NT2/D1 (cell line): Measurements from ENCODE around the gene CD2.

Source experiments
- DNase-seq: peaks from one replicate; pipeline ENCODE4 v3.0.0-alpha.2; 2011; ENCODE audit warnings: low read depth, low spot score
- H3K27me3 ChIP-seq: 2 replicates; pipeline ENCODE4 v1.6.0; 2011; ENCODE audit warnings: mild to moderate bottlenecking; ENCODE audit not compliant: insufficient read length, insufficient read depth
- H3K36me3 ChIP-seq: 2 replicates; pipeline ENCODE4 v1.6.1; 2011; ENCODE audit warnings: mild to moderate bottlenecking, low read length, mixed read lengths; ENCODE audit not compliant: insufficient read depth, insufficient read length
- H3K4me1 ChIP-seq: 2 replicates; pipeline ENCODE4 v1.5.1; 2011; ENCODE audit not compliant: insufficient read depth, insufficient read length
- H3K4me3 ChIP-seq: 2 replicates; pipeline ENCODE4 v1.5.1; 2011; ENCODE audit warnings: low read depth; ENCODE audit not compliant: insufficient read length
- H3K9ac ChIP-seq: 2 replicates; pipeline ENCODE4 v1.6.0; 2011; ENCODE audit warnings: low read depth; ENCODE audit not compliant: insufficient read length
- H3K9me3 ChIP-seq: 2 replicates; pipeline ENCODE4 v1.5.1; 2011; ENCODE audit warnings: mild to moderate bottlenecking, low read length; ENCODE audit not compliant: insufficient read depth
- SUZ12 ChIP-seq: IDR thresholded peaks from 2 replicates; pipeline ENCODE4 v1.6.1; 2011; ENCODE audit not compliant: insufficient read length, insufficient read depth; ENCODE audit errors: extremely low read depth
- YY1 ChIP-seq: IDR thresholded peaks from 2 replicates; pipeline ENCODE4 v1.6.1; 2011; ENCODE audit not compliant: insufficient read length, insufficient read depth
- ZNF274 ChIP-seq: IDR thresholded peaks from 2 replicates; pipeline ENCODE4 v1.6.1; 2011; ENCODE audit warnings: mild to moderate bottlenecking, low read depth, low read length

The CD2 gene

DNA sequence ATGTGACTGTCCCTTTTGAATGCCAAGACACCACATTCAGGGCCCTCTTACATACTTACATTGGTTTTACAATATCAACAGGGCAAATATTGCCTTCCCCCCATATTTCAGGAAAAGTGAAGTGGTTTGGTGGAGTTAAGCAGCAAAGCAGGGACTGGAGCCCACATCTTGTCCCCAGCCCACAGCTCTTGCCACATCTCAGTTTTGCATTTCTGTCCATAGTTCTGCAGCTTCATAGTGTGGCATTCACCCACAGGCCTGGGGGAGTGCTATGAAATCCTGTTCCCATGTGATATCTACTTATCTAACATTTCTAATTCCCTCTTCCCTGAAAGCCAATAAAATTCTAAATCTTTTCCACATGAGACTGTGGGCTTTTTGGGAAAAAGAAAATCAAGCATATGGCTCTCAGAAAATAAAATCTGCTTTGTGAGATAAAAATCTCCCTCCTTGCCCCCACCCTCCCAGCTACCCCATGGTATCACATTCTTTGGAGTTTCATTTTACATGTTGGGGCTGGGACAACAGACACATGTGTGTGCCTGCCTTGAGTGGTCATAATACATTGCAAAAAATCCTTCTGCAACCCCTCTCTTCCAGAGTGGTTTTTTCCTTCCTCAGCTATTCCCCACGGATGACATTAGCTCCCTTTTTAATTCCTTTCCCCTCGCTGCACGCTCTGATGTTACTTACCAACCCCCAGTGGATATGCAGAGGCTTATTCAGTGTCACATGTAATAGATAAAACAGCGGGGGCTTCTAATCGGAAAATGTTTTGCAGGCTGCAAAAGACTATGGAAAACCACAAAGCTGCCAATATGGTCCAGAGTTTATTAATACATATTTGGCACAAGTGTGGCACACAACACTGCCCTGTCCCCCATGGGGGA, 20.5 kb upstream of the CD2 start:
- H3K27me3 ChIP-seq: no peaks in the 10 kb centered on the region
- no peaks in the 10 kb centered on the region for H3K9me3 ChIP-seq
- H3K9ac ChIP-seq: no peak overlapping the region
- no peaks in the 10 kb centered on the region for H3K4me1 ChIP-seq
- no peak overlapping the region for H3K4me3 ChIP-seq
- TF ChIP-seq SUZ12 (no peak), ZNF274 (no peak)
- no peak for DNase-seq
- no peaks in the 10 kb centered on the region for H3K36me3 ChIP-seq

DNA sequence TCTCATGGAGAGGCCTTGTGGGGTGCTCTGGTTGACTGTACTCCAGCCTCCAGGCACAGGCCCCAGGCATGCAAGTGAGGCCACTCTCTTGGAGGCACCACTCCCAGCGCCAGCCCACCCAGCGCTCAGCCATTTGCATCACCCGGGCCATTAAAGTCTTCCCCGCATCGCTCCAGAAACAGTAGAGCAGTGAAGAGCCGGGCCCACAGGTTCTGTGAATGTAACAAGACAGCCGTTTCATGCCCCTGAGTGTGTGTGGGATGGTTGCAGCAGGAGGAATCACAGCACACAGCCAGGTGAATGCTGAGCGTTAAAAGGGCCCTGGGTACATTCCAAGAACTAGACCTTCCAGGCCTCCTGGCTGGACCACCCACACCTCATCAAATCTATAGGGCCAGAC, 19.0 kb upstream of the CD2 start:
- no peak overlapping the region for H3K4me3 ChIP-seq
- DNase-seq: no peak
- no peak overlapping the region for H3K9ac ChIP-seq
- H3K27me3 ChIP-seq: no peaks in the 10 kb centered on the region
- no peaks in the 10 kb centered on the region for H3K4me1 ChIP-seq
- H3K36me3 ChIP-seq: no peaks in the 10 kb centered on the region
- H3K9me3 ChIP-seq: no peaks in the 10 kb centered on the region
- no peak for TF ChIP-seq SUZ12
- no peak for TF ChIP-seq ZNF274
- TF ChIP-seq YY1: no peak

DNA sequence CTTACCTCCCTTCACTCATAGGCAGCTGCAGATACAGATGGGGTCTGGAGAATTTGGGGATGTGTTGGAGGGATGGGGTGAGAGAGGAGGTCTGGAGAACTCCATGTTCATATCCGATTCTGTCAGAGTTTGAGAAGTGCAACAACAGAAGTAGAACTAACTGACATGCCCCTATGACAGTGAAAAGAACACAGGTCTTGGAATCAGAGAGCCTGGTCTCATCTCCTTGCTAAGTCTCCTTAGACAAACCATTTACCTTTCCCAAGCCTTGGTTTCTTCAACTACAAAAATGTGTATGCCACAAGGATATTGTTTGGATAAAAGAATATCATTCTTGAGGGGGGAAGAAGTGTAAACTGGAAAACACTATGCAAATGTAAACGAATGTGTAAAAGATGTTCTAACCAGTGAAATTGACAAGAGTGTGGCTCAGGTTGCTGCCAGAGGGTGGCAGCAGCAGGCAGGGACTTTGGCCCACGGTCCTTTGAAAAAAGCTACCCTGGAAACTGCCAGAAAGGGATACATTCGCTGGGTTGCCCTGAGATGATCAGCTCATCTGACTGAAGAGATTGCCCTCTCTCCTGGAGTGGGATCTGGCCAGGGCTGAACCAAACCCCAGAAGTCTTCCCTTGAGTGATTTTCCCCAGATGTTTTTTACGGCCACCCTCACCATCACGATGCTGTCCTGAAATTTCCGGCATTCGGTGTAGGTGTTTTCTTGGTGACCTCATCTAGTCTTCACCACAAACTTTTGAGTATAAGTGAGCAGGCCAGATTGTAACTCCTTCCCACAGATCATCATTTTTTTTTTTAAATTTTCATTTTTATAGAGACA, 17.0 kb upstream of the CD2 start:
- TF ChIP-seq ZNF274 (no peak), SUZ12 (no peak), YY1 (no peak)
- H3K36me3 ChIP-seq: no peaks in the 10 kb centered on the region
- no peak overlapping the region for H3K9ac ChIP-seq
- no peaks in the 10 kb centered on the region for H3K4me1 ChIP-seq
- no peak overlapping the region for H3K4me3 ChIP-seq
- peak; percentile 66 for DNase-seq
- H3K9me3 ChIP-seq: peaks cover 11% of the 10 kb centered on the region; the same call in 1 of the 2 replicates
- no peaks in the 10 kb centered on the region for H3K27me3 ChIP-seq

DNA sequence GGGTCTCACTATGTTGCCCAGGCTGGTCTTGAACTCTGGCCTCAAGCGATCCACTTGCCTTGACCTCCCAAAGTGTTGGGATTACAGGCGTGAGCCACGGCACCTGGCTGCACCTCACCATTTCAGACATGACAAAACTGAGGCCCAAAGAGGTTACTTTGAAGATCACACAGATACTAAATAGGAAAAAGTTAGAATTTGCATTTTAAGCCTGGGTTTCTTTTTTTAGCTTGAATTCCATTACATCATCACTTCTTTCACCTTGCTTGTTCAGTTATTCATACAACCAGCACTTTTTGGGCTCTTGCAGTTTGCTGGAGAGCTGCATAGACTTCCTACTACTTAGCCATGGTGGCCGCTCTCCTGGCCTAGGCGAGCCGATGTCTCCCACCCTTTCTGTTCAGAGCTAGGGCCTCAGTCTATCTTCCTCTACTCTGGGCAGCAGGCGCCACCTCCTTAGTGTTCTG, 16.3 kb upstream of the CD2 start:
- Histone ChIP-seq H3K4me1 (no peaks in the 10 kb centered on the region), H3K27me3 (no peaks in the 10 kb centered on the region), H3K9ac (no peak overlapping the region), H3K9me3 (peaks cover 18% of the 10 kb centered on the region), H3K36me3 (no peaks in the 10 kb centered on the region), H3K4me3 (no peak overlapping the region)
- TF ChIP-seq YY1: no peak
- TF ChIP-seq ZNF274: no peak
- TF ChIP-seq SUZ12: no peak
- DNase-seq: no peak

DNA sequence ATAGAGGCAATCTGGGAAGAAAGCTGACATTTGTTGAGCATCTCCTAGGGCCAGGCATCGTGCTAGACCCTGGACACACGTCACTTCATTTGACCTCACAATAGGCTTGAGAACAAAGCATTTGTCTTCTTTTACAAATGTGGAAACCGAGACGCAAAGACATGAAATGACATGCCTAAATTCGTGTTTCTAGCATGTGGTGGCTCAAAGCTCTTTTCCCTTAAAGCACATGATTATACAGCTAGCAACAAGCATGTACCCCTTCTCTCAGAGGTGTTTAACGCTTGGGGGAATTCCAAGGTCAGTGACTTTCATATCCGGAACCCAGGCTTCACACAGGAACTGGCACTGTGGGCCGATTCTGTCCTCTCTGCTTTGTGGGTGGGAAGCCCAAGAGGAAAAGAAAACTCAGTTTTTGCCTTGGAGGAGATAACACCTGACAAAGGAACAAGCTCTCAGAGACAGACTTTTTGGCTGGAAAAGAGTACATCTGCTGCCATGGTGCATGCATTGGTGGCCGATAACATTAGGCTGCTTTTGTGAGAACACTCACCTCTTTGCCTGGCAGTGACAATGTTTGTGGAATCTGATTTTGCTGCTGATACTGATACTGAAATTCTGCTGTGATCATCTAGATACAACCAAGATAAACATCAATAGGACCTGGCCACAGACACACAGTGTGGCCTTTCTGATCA, 15.4 kb upstream of the CD2 start:
- no peak overlapping the region for H3K9ac ChIP-seq
- peaks cover 27% of the 10 kb centered on the region for H3K9me3 ChIP-seq
- no peak for DNase-seq
- no peak overlapping the region for H3K4me3 ChIP-seq
- H3K27me3 ChIP-seq: no peaks in the 10 kb centered on the region
- no peaks in the 10 kb centered on the region for H3K36me3 ChIP-seq
- no peak for TF ChIP-seq SUZ12
- no peak for TF ChIP-seq ZNF274
- TF ChIP-seq YY1: no peak
- no peaks in the 10 kb centered on the region for H3K4me1 ChIP-seq

DNA sequence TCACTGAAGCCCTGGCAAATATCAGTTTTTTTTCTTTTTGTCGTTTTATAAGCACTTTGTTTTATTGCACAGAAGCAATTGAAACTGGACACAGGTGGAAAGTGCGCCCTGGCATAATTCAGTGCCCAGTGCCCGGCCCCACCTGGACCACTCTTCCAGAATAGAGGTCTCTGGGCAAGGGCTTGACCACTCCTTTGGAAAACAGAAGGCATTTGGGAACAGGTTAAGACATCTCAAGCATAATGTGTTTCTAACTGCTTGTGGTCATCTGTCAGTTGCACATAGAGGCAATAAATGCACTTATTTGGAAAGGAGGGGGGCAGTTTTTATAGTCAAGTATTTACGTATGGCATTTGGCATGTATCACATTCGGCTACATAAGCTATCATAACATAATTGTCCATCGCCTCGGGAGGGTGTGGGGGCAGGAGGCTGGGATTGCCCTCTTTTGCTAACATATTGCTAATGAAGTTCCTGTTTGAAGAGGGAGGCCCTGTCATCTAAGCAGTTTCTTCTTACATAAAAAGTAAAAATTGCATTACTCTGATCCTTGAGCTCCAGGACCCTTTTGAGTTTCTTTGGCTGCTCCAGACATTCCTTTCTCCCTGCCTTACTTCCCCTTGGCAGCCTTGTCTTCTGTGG, 14.7 kb upstream of the CD2 start:
- no peak overlapping the region for H3K9ac ChIP-seq
- H3K27me3 ChIP-seq: no peaks in the 10 kb centered on the region
- TF ChIP-seq SUZ12: no peak
- no peak for TF ChIP-seq YY1
- TF ChIP-seq ZNF274: no peak
- H3K4me1 ChIP-seq: no peaks in the 10 kb centered on the region
- H3K4me3 ChIP-seq: no peak overlapping the region
- H3K9me3 ChIP-seq: peaks cover 34% of the 10 kb centered on the region
- no peaks in the 10 kb centered on the region for H3K36me3 ChIP-seq
- no peak for DNase-seq

DNA sequence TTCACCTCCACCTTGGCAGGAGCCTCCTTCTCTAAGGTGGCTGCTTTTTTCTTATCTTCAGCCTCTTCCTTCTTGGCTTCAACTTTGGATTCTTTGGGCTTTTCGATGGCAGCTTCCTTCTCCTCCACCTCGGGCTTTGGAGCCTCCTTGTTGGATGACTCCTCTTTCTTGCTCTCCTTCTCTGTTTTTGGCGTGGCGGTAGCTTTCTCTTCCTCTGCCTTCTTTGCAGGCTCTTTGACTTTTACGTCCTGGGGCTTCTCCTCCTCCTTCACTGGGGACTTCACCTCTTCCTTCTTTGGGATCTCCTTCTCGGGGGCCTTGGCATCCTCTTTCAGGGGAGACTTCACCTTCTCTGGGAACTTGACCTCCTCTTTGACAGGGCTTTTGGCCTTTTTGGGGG, 13.9 kb upstream of the CD2 start:
- Histone ChIP-seq H3K36me3 (no peaks in the 10 kb centered on the region), H3K4me1 (no peaks in the 10 kb centered on the region), H3K4me3 (no peak overlapping the region), H3K9me3 (peaks cover 40% of the 10 kb centered on the region), H3K9ac (no peak overlapping the region), H3K27me3 (no peaks in the 10 kb centered on the region)
- no peak for DNase-seq
- TF ChIP-seq YY1 (no peak), SUZ12 (no peak), ZNF274 (no peak)
